NCI-H510A (cell line): Measurements from ENCODE around the gene COL23A1.
"Not testable (repeated sequence)": the region's sequence is repeated elsewhere in the genome, so short reads cannot be mapped to it uniquely, and the experiment has no call there.

Experiments
- DNase-seq: peaks from one replicate; lab custom pipeline; 2025; lab: John Stamatoyannopoulos, UW

COL23A1 gene

DNA sequence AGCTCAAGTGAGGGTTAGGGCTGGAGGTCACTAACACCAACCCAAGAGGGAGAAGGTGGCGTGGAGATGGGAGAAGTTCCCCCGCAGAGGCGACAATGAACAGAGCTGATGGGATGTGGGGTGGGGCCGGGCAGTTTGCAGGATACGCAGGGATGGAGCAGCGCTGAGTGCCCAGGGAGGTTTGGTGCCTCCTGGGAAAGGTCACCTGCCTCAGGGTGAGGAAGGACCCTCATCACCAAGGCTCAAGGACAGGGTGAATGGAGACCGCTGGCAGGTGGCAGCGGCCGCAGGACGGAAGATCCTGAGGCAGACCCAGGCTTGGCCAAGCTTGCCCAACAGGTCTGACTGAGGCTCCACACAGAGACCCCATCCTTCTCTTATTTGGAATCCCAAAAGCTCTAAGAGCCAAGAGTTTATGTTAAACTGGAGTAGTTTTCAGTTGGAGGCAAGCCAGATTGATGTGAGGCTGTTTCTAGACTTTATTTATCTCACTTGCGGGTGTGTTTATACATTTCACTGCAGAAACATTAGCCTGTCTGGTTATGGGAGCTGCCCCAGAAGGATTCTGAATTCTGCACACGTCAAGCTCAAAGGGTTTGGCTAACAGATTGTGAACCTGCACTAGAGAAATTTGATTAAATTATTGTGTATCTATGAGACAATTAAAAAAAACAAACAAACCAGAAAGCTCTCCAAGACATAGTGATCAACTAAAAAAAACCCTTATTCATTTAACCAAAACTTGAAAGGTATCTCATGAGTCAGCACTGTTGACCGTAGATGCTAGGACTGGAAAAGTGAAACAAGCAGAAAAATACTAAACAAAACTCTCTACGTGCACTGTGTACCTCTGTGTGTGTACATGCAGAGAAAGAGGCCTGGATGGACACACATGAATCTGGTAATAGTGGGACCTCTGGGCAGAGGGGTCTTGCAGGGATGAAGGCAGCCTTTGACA is 211.4 kb downstream of the COL23A1 start:
- no peak for DNase-seq

DNA sequence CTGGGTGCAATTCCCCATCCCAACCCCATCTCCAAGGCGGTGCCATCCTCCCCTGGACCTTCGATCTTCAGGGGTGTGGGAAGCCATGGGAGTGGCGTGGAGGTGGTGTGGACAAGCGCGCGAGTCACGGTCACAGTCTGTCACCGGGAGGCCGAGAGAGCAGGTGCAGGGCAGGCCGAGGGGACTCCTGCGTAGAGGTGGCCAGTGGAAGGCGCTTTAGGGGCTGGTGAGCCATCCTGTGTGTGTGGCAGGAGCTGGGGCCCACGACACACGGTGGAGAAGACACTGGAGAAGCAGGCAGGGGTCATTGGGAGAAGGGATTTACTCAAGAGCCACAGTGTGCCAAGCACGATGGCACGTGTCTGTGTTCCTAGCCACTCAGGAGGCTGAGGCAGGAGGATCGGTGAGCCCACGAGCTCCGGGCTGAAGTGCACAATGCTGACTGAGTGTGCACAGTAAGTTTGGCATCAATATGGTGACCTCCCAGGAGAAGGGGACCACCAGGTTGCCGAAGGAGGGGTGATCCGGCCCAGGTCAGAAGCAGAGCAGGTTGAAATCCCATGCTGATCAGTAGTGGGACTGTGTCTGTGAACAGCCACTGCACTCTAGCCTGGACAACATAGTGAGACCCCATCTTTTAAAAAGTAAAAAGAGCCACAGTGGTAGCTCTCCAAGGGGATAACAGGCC is 212.5 kb downstream of the COL23A1 start:
- no peak for DNase-seq

DNA sequence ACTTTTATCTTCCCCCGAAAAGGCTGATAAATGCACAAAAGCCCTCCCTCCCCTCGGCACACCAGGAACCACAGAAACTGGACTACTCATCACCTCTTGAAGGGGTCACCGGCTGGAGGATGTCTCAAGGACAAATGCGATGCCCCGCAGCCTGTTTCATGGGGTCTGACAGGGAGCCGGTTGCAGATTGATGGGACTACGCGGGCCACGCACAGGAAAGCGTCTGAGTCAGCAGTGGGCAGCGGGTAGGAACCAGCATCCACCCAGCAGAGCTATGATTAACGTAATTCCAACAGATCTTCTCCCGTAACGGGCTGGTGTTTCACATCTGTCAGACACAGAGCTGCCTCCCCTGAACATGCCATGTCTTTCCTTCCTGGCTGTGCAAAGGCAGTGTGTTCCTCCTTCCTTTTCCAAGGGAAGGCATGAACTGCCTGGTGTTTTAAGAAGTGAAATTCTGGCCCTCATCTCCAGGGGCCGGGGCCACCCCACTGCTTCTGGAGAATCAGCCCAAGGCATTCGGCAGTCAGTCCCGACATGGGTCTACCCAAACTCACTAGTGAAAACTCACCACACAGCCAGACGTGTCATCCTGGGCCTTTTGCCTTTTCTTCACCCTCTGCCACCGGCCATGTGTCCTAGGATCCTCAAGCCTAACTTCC is 213.1 kb downstream of the COL23A1 start:
- DNase-seq: no peak

DNA sequence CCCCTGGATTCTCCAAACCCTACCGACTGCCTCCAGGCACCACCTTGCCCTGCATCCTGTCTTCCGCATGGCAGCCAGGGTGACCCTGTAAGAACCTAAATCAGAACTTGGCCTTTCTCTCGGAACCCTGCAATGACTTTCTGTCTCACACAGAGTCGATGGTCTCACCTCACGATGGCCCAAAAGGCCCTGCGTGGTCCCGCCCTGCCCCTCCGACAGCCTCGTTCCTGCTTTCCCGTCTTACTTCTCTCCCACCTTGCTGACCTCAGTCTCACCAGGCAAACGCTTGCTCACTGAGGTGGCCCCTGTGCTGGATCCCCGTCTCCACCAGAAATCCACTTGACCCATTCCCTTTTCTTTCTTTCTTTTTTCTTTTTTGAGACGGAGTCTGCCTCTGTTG is 214.8 kb downstream of the COL23A1 start:
- DNase-seq: no peak

DNA sequence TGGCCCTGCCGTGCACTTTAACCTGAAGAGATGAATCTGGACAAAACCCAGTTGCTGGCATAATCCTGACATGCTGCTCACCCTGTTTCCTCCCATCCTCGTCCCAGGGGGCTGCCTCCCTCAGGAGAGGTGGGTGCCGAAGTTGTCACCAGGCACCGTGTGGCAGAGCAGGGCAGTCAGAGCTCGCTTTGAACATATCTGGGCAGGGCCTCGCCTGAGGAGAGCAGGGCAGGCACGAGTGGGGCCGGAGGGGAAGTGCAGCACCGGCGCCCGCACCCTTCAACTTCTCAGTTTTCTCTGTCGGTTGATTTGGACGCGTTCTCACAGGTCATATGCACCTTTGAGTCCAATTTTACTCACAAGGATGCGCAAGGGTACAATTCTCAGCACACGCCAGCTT is 216.5 kb downstream of the COL23A1 start:
- no peak for DNase-seq

DNA sequence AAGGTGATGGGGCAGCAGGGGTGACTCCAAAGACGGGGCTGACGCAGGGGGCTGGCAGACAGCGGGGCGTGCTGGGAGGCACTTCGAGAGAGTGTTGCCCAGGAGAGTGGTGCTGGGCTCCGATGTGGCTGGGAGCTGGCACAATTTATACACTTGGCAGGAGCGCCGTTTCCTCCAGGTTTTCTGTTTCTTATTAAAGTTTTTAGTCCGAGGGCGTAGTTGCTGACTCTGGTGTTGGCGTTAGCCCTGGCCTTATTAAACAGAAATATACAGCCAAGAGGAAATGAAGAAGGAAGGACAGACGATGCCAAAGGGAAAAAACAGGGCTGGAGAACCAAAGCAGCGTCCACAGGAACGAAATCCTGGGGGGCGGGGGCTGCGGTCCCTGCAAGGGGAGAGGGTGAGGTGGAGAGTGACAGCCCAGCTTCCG is 218.0 kb downstream of the COL23A1 start:
- DNase-seq: no peak

DNA sequence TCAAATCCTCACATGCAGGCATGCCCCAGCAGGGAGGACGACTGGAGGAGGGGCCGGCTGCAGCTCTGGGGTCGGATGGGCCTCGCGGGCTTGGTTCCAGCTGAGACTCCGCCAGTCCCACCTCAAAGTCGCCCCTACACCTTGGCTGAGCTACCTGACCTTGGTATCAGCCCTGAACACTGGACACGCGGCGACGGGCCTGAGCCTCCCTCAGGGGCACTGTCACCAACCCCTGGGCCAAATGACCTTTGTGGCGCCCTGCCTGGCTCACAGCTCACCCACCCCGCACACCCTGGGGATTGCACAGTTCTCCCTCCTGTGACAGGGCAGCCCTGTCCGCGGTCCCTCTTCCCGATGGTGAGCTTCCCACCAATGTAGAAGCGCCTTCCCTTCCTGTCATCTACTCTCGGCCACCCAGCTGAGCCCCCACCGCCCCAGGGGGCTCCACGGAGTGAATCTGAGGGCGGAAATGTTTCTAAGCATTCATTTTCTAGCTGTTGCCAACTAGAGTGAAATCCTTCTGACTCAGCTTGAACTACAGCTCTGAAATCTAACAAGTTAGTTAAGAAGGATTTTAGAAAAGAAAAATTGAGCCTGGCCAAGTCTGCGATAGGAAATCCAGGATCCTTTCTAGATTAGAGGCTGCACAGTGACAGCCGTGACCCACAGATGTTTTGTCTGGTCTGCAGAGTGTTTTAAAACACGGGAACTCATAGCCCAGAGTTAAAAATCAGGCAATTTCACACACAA is 218.7 kb downstream of the COL23A1 start:
- DNase-seq: no peak

DNA sequence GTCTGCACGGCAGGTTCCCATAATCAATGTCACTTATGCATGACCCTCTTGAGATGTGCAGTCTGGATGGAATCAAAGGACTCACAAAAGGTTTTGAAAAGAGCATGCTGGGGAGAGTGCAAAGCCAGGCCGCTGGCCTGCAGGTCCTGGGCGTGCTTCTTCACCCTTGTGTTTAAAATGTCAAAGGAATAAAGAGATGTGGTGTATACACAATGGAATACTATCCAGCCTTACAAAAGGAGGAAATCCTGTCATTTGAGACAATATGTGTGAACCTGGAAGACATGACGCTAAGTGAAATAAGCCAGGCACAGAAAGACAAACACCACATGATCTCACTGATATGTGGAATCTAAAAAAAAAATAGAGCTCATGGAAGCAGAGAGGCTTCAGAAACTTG is 220.1 kb downstream of the COL23A1 start:
- DNase-seq: no peak

DNA sequence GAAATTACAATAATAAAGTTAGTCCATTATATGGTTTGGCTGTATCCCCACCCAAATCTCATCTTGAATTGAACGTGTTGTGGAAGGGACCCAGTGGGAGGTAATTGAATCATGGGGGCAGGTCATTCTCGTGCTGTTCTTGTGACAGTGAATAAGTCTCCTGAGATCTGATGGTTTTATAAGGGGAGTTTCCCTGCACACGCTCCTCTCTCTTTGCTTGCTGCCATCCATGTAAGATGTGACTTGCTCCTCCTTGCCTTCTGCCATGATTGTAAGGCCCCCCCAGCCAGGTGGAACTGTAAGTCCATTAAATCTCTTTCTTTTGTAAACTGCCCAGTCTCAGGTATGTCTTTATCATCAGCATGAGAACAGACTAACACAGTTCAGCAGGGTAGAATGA is 220.7 kb downstream of the COL23A1 start:
- not testable (repeated sequence) for DNase-seq

DNA sequence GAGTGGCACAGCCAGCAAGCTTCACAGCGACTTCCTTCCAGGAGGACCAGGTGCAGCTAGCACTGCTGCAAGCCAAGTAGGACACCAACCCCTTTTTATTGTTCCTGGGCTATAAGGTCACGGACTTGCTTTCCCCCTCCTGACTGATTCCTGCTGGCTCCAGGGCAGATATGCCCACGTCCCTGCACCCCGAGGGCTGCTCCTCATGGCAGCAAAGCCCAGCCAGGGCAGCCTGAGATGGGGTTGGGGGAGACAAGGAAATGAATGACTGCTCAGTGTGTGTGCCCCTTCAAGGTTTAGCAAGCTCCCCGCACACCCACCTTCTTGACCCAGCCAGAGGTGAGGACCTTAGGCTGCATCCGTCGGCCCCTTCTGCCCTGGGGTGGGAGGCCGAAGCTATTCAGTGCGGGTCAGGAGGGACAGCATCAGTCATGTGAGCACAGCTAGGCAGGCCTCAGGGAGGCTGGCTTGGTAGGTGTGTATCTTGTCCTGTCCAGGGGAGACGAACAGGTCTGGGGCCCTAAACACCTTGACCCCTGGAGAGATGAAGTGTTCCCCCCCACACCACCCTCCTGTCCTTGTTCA is 221.4 kb downstream of the COL23A1 start:
- no peak for DNase-seq

DNA sequence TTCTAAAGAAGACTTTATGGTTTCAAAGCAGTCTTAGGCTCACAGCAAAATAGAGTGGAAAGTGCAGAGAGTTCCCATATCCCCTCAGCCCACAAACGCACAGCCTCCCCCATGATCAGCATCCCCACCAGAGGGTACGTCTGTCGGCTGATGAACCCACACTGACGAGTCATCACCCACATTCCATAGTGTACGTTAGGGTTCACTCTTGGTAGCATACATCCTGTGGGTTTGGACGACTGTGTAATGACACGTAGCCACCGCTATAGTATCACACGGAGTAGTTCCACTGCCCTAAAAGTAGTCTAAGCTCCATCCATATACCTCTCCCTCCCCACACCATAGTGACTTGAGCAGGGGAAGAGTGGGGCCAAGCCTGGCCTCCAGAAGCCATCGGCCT is 221.9 kb downstream of the COL23A1 start:
- no peak for DNase-seq

DNA sequence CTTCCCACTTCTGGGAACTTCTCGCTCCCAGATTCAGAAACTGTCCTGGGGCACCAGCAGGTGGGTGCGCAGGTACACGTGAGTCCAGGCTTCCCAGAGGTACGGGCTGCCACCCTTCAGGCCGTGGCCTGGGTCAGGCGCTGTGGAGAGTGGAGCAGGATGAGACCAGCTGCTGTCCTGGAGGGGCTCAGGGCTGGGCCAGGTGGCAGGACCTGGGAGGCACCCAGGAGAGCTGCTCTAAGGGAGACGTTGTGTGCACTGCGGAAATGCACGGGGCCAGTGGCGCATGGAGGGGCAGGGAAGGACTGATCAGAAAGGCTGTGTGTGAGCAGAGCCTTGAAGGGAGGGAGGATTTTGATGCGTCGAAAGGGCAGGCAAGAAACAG is 222.5 kb downstream of the COL23A1 start:
- no peak for DNase-seq

DNA sequence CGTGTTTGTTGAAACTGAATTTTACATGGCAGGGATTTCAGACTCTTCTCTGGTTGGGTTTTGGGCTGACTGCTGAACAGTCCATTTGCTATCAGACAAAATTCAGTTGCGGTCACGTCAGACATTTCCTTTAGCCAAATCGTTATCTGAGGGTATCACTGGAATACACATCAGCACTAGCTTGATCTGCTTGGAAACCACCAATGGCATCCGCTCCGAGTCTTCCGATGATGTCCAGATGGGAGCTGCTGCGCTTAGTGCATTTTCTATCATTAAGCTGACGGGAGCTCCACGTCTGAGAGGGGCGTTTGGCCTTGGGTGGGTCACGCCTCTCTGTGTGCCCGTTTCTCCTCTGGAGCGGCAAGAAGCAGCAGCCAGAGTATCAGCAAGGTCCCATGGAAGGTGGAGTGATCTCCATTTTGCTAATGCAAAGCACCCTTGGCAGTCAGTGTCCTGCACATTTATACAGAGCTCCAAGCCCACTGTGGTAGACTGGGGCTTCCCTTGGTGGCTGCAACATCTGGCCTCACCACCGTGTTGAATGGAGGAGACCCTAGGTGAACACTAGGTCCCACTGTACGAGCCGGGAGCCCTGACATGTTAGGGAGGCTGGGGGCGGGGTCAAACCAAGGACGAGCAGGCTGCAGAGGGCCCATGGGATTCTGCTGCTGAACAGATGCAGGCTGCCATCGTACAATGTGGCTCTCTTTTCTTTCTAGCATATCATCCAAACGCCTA is 223.0 kb downstream of the COL23A1 start:
- no peak for DNase-seq

DNA sequence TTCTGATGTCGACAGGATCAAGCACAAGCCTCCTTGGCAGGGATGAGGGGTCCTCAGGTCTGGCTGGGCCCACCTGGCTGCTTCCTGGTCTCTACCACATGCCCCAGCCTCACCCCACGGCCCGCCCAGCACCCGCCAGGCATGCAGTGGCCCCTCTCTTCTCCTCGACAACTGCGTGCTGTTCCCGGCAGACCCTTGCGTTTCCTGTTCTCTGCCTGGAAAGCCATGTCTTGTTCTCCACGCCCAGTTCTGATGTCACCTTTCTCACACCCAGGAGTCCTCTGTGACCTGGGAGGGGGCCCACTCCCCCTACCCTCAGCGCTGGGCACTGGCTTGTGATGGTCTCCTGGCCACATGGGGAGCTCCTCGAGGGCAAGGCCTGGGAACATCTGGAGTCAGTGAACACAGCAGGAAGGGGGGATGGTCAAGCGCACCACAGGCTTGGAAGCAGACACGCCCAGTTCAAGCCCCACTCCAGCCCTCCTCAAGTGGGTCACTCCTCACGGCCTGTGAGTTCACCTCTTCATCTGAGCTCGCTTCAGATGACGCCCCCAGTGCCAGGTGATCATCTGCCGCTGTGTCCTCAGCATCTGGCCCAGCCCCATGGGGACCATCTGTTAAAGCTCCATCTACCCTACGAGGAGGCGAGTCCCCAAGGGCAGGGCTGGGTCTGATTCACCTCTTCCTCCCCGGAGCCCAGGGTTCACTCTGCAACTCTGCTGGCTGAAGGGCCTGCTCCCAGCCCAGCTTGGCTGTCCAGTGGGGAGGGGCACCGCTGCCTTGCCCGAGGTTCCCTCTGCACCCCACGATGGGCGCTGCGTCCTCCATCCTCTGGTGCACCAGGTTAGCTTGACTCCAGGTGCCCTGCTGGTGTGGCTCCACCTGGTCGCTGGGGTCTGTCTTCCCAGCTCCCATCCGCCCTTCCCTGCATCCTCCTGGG is 224.4 kb downstream of the COL23A1 start:
- DNase-seq: no peak

DNA sequence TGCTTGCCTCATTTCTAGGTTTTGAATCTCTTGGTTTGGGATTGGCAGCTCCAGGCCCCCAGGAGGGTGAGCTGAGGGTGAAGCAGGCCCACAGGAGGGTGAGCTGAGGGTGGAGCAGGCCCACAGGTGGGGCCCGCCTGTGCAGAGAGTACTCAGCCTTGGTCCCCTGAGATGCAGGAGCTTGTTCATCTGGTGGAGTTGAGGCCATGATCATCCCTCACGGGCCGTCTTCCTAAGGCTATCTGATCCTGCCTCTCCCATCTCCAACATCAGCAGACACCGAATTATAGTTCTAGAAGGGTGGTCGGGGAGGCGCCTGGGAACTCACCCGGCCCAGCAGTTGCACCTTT is 225.9 kb downstream of the COL23A1 start:
- no peak for DNase-seq

DNA sequence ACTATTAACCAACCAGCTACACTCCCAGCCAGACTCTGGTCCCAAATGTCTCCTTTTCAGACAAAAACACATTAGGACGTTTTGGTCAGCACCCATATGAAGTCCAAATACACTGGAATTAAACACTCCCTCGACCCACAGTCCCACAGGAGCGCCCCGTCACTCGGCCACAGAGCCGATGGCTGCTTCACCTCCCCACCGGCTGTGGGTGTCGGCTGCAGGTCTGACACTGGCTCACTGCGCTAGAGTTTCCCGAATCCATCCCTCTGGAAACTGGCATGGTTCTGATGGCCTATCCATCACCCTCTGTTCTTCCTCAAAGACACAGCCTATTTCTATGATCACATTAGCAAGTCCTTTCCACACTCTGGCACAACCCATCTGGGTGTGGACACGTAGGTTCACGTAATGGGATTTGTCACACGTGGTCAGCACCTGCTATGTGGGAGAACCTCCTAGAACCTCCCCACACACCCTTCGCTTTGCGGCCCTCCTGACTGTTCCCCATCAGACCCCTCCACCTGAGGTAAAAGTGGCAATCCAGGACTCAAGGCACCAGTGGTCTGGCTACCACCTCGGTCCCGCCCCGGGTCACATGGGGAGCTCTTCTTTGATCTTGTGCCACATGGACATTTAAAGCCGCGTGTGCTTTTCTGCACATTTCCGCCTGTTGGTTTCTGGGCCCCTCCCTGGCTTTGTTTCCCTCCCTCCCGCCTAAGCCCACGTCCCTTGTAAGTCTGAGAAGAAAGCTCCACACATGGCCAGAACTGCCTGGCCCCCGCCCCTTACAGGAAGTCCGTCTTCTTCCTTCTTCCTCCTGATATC is 226.5 kb downstream of the COL23A1 start:
- DNase-seq: no peak

DNA sequence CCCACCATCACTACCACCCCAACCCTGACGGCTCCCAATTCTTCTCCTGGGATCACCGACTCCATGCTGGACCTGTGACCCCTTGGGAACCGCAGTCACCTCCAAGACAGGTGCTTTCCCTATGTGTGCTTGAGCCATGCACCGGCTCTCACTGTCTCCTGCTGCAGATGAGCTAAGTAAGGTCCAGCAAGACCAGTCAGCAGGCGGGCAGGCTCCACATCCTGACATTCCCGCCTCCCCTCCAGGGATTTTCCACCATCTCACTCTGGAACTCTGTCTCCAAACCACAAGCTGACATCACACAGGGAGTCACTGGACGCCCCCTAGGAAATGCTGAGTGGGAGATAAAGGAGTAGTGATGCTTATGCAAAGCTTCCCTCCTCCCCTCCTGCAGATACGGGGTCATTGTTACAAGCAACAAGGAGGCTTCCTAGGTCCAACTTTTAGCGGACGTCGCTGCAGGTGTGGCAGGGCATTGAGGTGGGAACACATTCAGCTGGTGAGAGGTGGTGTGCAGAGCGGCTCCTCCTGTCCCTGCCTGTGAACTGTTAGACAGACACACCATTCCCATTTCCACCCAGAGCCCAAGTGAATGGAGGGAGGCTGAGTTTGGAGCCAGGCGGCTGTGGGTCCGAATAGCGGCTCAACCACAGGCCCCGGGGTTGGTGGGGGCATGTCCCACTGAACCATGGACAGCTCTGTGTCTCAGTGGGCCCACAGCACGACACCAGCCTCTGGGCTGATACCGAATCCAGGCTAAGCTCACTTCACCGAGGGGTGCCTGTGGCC is 228.3 kb downstream of the COL23A1 start:
- no peak for DNase-seq

DNA sequence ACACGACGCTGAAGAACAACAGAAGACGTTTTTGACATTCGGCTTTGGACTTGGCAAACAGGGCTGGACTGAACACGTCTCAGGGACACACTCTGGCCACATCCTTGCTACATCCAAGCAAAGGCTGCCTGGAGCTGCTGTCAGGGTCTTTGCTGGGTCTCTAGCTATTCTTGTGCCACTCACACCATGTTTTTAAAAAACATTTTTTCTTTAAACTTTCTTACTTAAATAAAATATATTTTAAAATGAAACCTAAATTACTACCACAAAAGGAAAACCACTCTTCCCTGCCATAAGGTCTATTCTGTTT is 229.3 kb downstream of the COL23A1 start:
- DNase-seq: no peak
